Liver (tissue), 9 donors: ENCODE results near the gene OLR1. TPM values are rescaled to one million over a fixed set of nuclear protein-coding genes. Genes with fewer than 3 reads are reported as not detected.

Experiments
- DNase-seq: peaks from one replicate; pipeline ENCODE4 v3.0.0-alpha.2; 2017; ENCODE audit warnings: low spot score
- H3K27ac ChIP-seq, 2 donors: one replicate each; pipeline ENCODE4 v1.7.0; 2013; ENCODE audit warnings: inconsistent platforms in 2 of 2, low read length in 2 of 2, control low read depth in 1 of 2, low read depth in 1 of 2, mild to moderate bottlenecking in 1 of 2
- H3K27me3 ChIP-seq, 4 donors: one replicate each; pipeline versions ENCODE4 v1.6.1 to v1.7.0; 2013; ENCODE audit warnings: low read length in 3 of 4, inconsistent platforms in 1 of 4, mild to moderate bottlenecking in 1 of 4, moderate library complexity in 1 of 4; ENCODE audit not compliant: control insufficient read depth in 4 of 4, insufficient read depth in 4 of 4
- H3K36me3 ChIP-seq, 4 donors: one replicate each; pipeline versions ENCODE4 v1.6.1 to v1.7.0; 2013; ENCODE audit warnings: low read length in 3 of 4, mild to moderate bottlenecking in 3 of 4, low read depth in 1 of 4, moderate library complexity in 1 of 4; ENCODE audit not compliant: control insufficient read depth in 4 of 4, insufficient read depth in 3 of 4
- H3K4me1 ChIP-seq, 4 donors: one replicate each; pipeline versions ENCODE4 v1.6.1 to v1.7.0; 2013; ENCODE audit warnings: low read length in 3 of 4, mild to moderate bottlenecking in 3 of 4, moderate library complexity in 1 of 4; ENCODE audit not compliant: control insufficient read depth in 4 of 4, insufficient read depth in 4 of 4
- H3K4me3 ChIP-seq, 3 donors: one replicate each; pipeline versions ENCODE4 v1.6.1 to v1.7.0; 2013; ENCODE audit warnings: low read length in 3 of 3, control low read depth in 1 of 3, low read depth in 1 of 3, mild to moderate bottlenecking in 1 of 3
- H3K9ac ChIP-seq, 2 donors: one replicate each; pipeline ENCODE4 v1.7.0; 2013; ENCODE audit warnings: low read length in 2 of 2, mild to moderate bottlenecking in 2 of 2, moderate library complexity in 2 of 2, control low read depth in 1 of 2, low read depth in 1 of 2
- H3K9me3 ChIP-seq, 4 donors: one replicate each; pipeline versions ENCODE4 v1.6.1 to v1.7.0; 2013; ENCODE audit warnings: low read length in 3 of 4; ENCODE audit not compliant: control insufficient read depth in 4 of 4
- ATF3 ChIP-seq: IDR thresholded peaks from 2 replicates; pipeline ENCODE4 v1.6.1; 2016; ENCODE audit warnings: antibody characterized with exemption
- CTCF ChIP-seq: fragments of 150-350 bp; IDR thresholded peaks from 2 replicates; pipeline ENCODE4 v1.5.1; 2017; ENCODE audit warnings: improper control_type of control experiment, low read depth, low read length; ENCODE audit not compliant: missing input control
- EGR1 ChIP-seq, 2 donors: IDR thresholded peaks; 2 replicates each; pipeline ENCODE4 v1.6.1; 2016 to 2018; ENCODE audit warnings: antibody characterized with exemption in 2 of 2, low read depth in 2 of 2
- FOXA1 ChIP-seq: IDR thresholded peaks from 2 replicates; pipeline ENCODE4 v1.6.1; 2016; ENCODE audit warnings: antibody characterized with exemption
- FOXA2 ChIP-seq: IDR thresholded peaks from 2 replicates; pipeline ENCODE4 v1.6.1; 2016; ENCODE audit warnings: antibody characterized with exemption
- GABPA ChIP-seq, 2 donors: IDR thresholded peaks in 1 of 2; conservative IDR thresholded peaks in 1 of 2; 2 replicates each; pipeline ENCODE4 v1.6.1; 2016; ENCODE audit warnings: antibody characterized with exemption in 2 of 2, mild to moderate bottlenecking in 1 of 2, moderate library complexity in 1 of 2
- HNF4A ChIP-seq, 2 donors: conservative IDR thresholded peaks; 2 replicates each; pipeline ENCODE4 v1.6.1; 2016; ENCODE audit warnings: antibody characterized with exemption in 2 of 2, mild to moderate bottlenecking in 2 of 2
- HNF4G ChIP-seq: IDR thresholded peaks from 2 replicates; pipeline ENCODE4 v1.6.1; 2016; ENCODE audit warnings: antibody characterized with exemption
- JUND ChIP-seq, 2 donors: IDR thresholded peaks; 2 replicates each; pipeline ENCODE4 v1.6.1; 2016; ENCODE audit warnings: antibody characterized with exemption in 2 of 2
- NR2F2 ChIP-seq: IDR thresholded peaks from 2 replicates; pipeline ENCODE4 v1.6.1; 2016; ENCODE audit warnings: antibody characterized with exemption
- RAD21 ChIP-seq, 2 donors: IDR thresholded peaks; 2 replicates each; pipeline ENCODE4 v1.6.1; 2016; ENCODE audit warnings: antibody characterized with exemption in 2 of 2, mild to moderate bottlenecking in 2 of 2
- RXRA ChIP-seq, 2 donors: IDR thresholded peaks; 2 replicates each; pipeline ENCODE4 v1.6.1; 2017 to 2018; ENCODE audit warnings: antibody characterized with exemption in 2 of 2, mild to moderate bottlenecking in 1 of 2
- SP1 ChIP-seq: IDR thresholded peaks from 2 replicates; pipeline ENCODE4 v1.6.1; 2018; ENCODE audit warnings: antibody characterized with exemption, mild to moderate bottlenecking
- TAF1 ChIP-seq: conservative IDR thresholded peaks from 2 replicates; pipeline ENCODE4 v1.6.1; 2016; ENCODE audit warnings: antibody characterized with exemption, mild to moderate bottlenecking
- YY1 ChIP-seq: IDR thresholded peaks from 2 replicates; pipeline ENCODE4 v1.6.1; 2016; ENCODE audit warnings: antibody characterized with exemption, mild to moderate bottlenecking
- ZBTB33 ChIP-seq: IDR thresholded peaks from 2 replicates; pipeline ENCODE4 v1.6.1; 2016; ENCODE audit warnings: antibody characterized with exemption
- WGBS: extraction: QIAGEN DNeasy Blood & Tissue Kit; methylation state at CpG from one replicate; pipeline ENCODE4 v1.1.7; 2013; 5-methylcytosine and 5-hydroxymethylcytosine counted together
- polyA plus RNA-seq, 2 donors: library from polyadenylated mRNA; stranded (reverse) in 1 of 2; unstranded in 1 of 2; fragments of 200-250 nt in 1 of 2; fragments of >200 nt in 1 of 2; fragmentation: Nextera tagmentation in 1 of 2; extraction: Ambion mirVana in 1 of 2; gene quantifications; one replicate each; pipeline versions ENCODE4 v1.2.1 to v1.2.3, GENCODE V29; 2013 to 2015
- total RNA-seq, 2 donors: library from RNA; depleted of rRNA; stranded (reverse); fragments of >200 nt; gene quantifications; one replicate each; pipeline ENCODE4 v1.2.3, GENCODE V29; 2014
- TF ChIP-seq, protein P1 (sequence below): IDR thresholded peaks from 2 replicates; pipeline ENCODE4 v1.6.1; 2016; ENCODE audit warnings: antibody characterized with exemption, mild to moderate bottlenecking
- TF ChIP-seq, protein P2 (sequence below): IDR thresholded peaks from 2 replicates; pipeline ENCODE4 v1.6.1; 2016; ENCODE audit warnings: antibody characterized with exemption
- donor health status: healthy.
- donor health status: healthy.
- donor health status: healthy.
- donor health status: healthy.
- donor health status: healthy.

OLR1 gene
- total and polyA plus RNA-seq, 4 donors: 0.13 to 0.37 TPM; not detected in 2

- TF ChIP-seq RXRA (IDR thresholded peaks at IDR 0.05) (no peak), HNF4G (no peak), NR2F2 (no peak), SP1 (no peak), RAD21 (IDR thresholded peaks at IDR 0.05) (no peak), GABPA (IDR thresholded peaks at IDR 0.05 in 1 of 2, conservative IDR thresholded peaks at IDR 0.05 in 1 of 2) (no peak), YY1 (no peak), EGR1 (IDR thresholded peaks at IDR 0.05; ENCODE audit: low read depth in 2 of 2) (no peak), CTCF (no peak), TAF1 (no peak), ATF3 (no peak), JUND (IDR thresholded peaks at IDR 0.05) (no peak), FOXA1 (no peak)
- TF ChIP-seq, protein P1, sequence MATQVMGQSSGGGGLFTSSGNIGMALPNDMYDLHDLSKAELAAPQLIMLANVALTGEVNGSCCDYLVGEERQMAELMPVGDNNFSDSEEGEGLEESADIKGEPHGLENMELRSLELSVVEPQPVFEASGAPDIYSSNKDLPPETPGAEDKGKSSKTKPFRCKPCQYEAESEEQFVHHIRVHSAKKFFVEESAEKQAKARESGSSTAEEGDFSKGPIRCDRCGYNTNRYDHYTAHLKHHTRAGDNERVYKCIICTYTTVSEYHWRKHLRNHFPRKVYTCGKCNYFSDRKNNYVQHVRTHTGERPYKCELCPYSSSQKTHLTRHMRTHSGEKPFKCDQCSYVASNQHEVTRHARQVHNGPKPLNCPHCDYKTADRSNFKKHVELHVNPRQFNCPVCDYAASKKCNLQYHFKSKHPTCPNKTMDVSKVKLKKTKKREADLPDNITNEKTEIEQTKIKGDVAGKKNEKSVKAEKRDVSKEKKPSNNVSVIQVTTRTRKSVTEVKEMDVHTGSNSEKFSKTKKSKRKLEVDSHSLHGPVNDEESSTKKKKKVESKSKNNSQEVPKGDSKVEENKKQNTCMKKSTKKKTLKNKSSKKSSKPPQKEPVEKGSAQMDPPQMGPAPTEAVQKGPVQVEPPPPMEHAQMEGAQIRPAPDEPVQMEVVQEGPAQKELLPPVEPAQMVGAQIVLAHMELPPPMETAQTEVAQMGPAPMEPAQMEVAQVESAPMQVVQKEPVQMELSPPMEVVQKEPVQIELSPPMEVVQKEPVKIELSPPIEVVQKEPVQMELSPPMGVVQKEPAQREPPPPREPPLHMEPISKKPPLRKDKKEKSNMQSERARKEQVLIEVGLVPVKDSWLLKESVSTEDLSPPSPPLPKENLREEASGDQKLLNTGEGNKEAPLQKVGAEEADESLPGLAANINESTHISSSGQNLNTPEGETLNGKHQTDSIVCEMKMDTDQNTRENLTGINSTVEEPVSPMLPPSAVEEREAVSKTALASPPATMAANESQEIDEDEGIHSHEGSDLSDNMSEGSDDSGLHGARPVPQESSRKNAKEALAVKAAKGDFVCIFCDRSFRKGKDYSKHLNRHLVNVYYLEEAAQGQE: no peak
- TF ChIP-seq, protein P2, sequence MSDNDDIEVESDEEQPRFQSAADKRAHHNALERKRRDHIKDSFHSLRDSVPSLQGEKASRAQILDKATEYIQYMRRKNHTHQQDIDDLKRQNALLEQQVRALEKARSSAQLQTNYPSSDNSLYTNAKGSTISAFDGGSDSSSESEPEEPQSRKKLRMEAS: no peak
- H3K36me3 ChIP-seq: no peaks in the 10 kb centered on the region
- 70% methylated on average over 5 of the region's 5 CpGs for WGBS
- H3K27me3 ChIP-seq: peaks cover 0 to 6% (median 0%) of the 10 kb centered on the region in 4 donors
- no peaks in the 10 kb centered on the region for H3K4me1 ChIP-seq
- no peaks in the 10 kb centered on the region for H3K9me3 ChIP-seq
- H3K27ac ChIP-seq: no peak overlapping the region
- no peak overlapping the region for H3K4me3 ChIP-seq
- no peak overlapping the region for H3K9ac ChIP-seq
- DNase-seq: no peak
These were observed 7.8 kb upstream of the OLR1 start for GRCh38 chr12:10179776-10180181.

DNA sequence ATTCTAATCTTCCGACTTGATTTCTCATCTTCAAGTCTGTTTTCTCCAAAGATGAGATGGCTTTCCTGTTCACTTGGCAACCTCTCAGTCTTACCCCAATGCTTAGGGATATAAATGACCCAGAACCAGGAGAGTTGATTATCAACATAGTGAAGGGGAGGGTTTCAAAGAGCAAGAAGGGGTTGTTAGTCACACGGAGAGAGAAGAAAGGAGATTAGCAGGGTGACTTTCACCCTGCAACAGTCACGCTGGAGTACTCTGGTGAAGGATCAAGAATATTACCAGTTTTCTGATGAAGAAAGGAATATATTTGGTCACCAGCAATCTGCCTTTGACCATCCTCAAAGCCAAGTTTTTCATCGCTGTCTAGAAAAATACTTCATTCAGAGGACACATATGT, 6.9 kb upstream of the OLR1 start, which contains the start of gene TMEM52B:
TSS of gene TMEM52B (plus strand) at position 212 of the 400 bp plus-strand sequence. CDS start 543 bp downstream, outside the sequence.
- Histone ChIP-seq H3K27ac (no peak within 1 kb of the TSS), H3K4me1 (no peaks in the 10 kb centered on the region), H3K27me3 (peaks cover 0 to 6% (median 0%) of the 10 kb centered on the region in 4 donors), H3K9me3 (no peaks in the 10 kb centered on the region), H3K36me3 (no peaks in the 10 kb centered on the region), H3K9ac (no peak within 1 kb of the TSS), H3K4me3 (no peak within 1 kb of the TSS)
- DNase-seq: no peak
- WGBS: 71% methylated on average over 4 of the region's 4 CpGs
- no peak for TF ChIP-seq RAD21 (IDR thresholded peaks at IDR 0.05)
- TF ChIP-seq CTCF: no peak
- TF ChIP-seq ZBTB33: no peak
- TF ChIP-seq RXRA (IDR thresholded peaks at IDR 0.05): no peak
- TF ChIP-seq, protein P1: no peak
- no peak for TF ChIP-seq FOXA2
- TF ChIP-seq HNF4A (conservative IDR thresholded peaks at IDR 0.05): no peak
- TF ChIP-seq YY1: no peak
- no peak for TF ChIP-seq JUND (IDR thresholded peaks at IDR 0.05)
- no peak for TF ChIP-seq NR2F2
- no peak for TF ChIP-seq EGR1 (IDR thresholded peaks at IDR 0.05; ENCODE audit: low read depth in 2 of 2)
- TF ChIP-seq FOXA1: no peak
- TF ChIP-seq, protein P2: no peak
- no peak for TF ChIP-seq SP1
- TF ChIP-seq HNF4G: no peak
